Vagina (tissue), 2 donors: Measurements from ENCODE around the gene RASGRP1. TPM values are rescaled to one million over a fixed set of nuclear protein-coding genes. Genes with fewer than 3 reads are reported as not detected.

Experiments
- DNase-seq, 2 donors: peaks; one replicate each; pipeline ENCODE4 v3.0.0-alpha.2; 2017; ENCODE audit errors: extremely low spot score in 2 of 2
- H3K27ac ChIP-seq: fragments of 200-600 bp; sonication (generic); one replicate; pipeline ENCODE4 v1.5.1; 2019
- H3K27me3 ChIP-seq: fragments of 200-600 bp; sonication (generic); one replicate; pipeline ENCODE4 v1.5.1; 2019
- H3K36me3 ChIP-seq, 2 donors: fragments of 200-600 bp; sonication (generic); one replicate each; pipeline ENCODE4 v1.5.1; 2017 to 2019
- H3K4me1 ChIP-seq: fragments of 200-600 bp; sonication (generic); one replicate; pipeline ENCODE4 v1.5.1; 2019
- H3K4me3 ChIP-seq, 2 donors: fragments of 200-600 bp; sonication (generic); 1 replicate in 1 of 2; 2 replicates in 1 of 2; pipeline ENCODE4 v1.5.1; 2016 to 2019
- H3K9me3 ChIP-seq: fragments of 200-600 bp; sonication (generic); one replicate; pipeline ENCODE4 v1.5.1; 2019
- CTCF ChIP-seq, 3 experiments: fragments of 450-650 bp in 2 of 3; fragments of 200-600 bp in 1 of 3; sonication (generic) in 1 of 3; IDR thresholded peaks; one replicate each; pipeline ENCODE4 v1.5.1; 2017 to 2019; ENCODE audit warnings: antibody characterized with exemption in 3 of 3, mild to moderate bottlenecking in 2 of 3, moderate library complexity in 2 of 3
- POLR2A ChIP-seq, 2 donors: fragments of 450-650 bp; IDR thresholded peaks; one replicate each; pipeline ENCODE4 v1.6.1; 2017; ENCODE audit warnings: antibody characterized with exemption in 2 of 2, mild to moderate bottlenecking in 2 of 2, moderate library complexity in 2 of 2
- POLR2AphosphoS5 ChIP-seq, 2 donors: sonication (generic); formaldehyde crosslinking; IDR thresholded peaks; one replicate each; pipeline ENCODE4 v1.9.0; 2017; ENCODE audit warnings: antibody characterized with exemption in 2 of 2, mild to moderate bottlenecking in 2 of 2, low read depth in 1 of 2; ENCODE audit not compliant: insufficient read depth in 1 of 2
- intact Hi-C: fragments of 100-400 bp; cut with DNase I; formaldehyde crosslinking; loops from one replicate; pipeline ENCODE4 v1.15.1; 2023
- total RNA-seq: library from RNA; depleted of rRNA; stranded (reverse); fragments of >200 nt; gene quantifications from one replicate; pipeline ENCODE4 v1.2.3, GENCODE V29; 2016

The RASGRP1 gene
- total RNA-seq, 1 donor from 2014 or later = 8.8 TPM

- TF ChIP-seq POLR2AphosphoS5 (IDR thresholded peaks at IDR 0.05; ENCODE audit: insufficient read depth in 1 of 2, low read depth in 1 of 2) (no peak), POLR2A (IDR thresholded peaks at IDR 0.05) (no peak)
- intact Hi-C loops = no loop called here
- Histone ChIP-seq H3K36me3 (no peaks in the 10 kb centered on the region), H3K4me1 (no peaks in the 10 kb centered on the region), H3K4me3 (no peak overlapping the region), H3K27ac (no peak overlapping the region), H3K27me3 (no peaks in the 10 kb centered on the region), H3K9me3 (no peaks in the 10 kb centered on the region)
- no peak for DNase-seq
Measured at GRCh38 chr15:38504680-38505467, 59.7 kb downstream of the RASGRP1 start.

GRCh38 chr15:38503496-38503895 lies 61.1 kb downstream of the RASGRP1 start:
- intact Hi-C loops = no loop called here

GRCh38 chr15:38499651-38500050 lies 65.0 kb downstream of the RASGRP1 start:
- Histone ChIP-seq H3K4me1 (no peaks in the 10 kb centered on the region), H3K4me3 (no peak overlapping the region), H3K9me3 (no peaks in the 10 kb centered on the region), H3K27ac (no peak overlapping the region), H3K36me3 (no peaks in the 10 kb centered on the region), H3K27me3 (no peaks in the 10 kb centered on the region)
- no peak for DNase-seq
- intact Hi-C loops = no loop called here
- no peak for TF ChIP-seq POLR2AphosphoS5 (IDR thresholded peaks at IDR 0.05; ENCODE audit: insufficient read depth in 1 of 2, low read depth in 1 of 2)
- TF ChIP-seq POLR2A (IDR thresholded peaks at IDR 0.05) = no peak
- no peak for TF ChIP-seq CTCF (IDR thresholded peaks at IDR 0.05)

More at GRCh38 chr15:38503496-38503895, 61.1 kb downstream of the RASGRP1 start:
- Histone ChIP-seq H3K4me3 (no peak overlapping the region), H3K4me1 (no peaks in the 10 kb centered on the region), H3K27ac (no peak overlapping the region), H3K36me3 (no peaks in the 10 kb centered on the region), H3K9me3 (no peaks in the 10 kb centered on the region), H3K27me3 (no peaks in the 10 kb centered on the region)
- no peak for DNase-seq
- TF ChIP-seq CTCF (IDR thresholded peaks at IDR 0.05) (no peak), POLR2AphosphoS5 (IDR thresholded peaks at IDR 0.05; ENCODE audit: insufficient read depth in 1 of 2, low read depth in 1 of 2) (no peak), POLR2A (IDR thresholded peaks at IDR 0.05) (no peak)

GRCh38 chr15:38496151-38496550 lies 68.5 kb downstream of the RASGRP1 start:
- H3K36me3 ChIP-seq = no peaks in the 10 kb centered on the region
- no peaks in the 10 kb centered on the region for H3K27me3 ChIP-seq
- H3K4me3 ChIP-seq = no peak overlapping the region
- DNase-seq = no peak
- TF ChIP-seq CTCF (IDR thresholded peaks at IDR 0.05) (no peak), POLR2AphosphoS5 (IDR thresholded peaks at IDR 0.05; ENCODE audit: insufficient read depth in 1 of 2, low read depth in 1 of 2) (no peak)
- intact Hi-C loops = no loop called here
- no peaks in the 10 kb centered on the region for H3K9me3 ChIP-seq
- H3K4me1 ChIP-seq = no peaks in the 10 kb centered on the region
- H3K27ac ChIP-seq = no peak overlapping the region

- Histone ChIP-seq H3K27me3 (no peaks in the 10 kb centered on the region), H3K36me3 (peaks cover 0 to 11% of the 10 kb centered on the region in 2 donors), H3K27ac (no peak overlapping the region), H3K4me3 (no peak overlapping the region), H3K4me1 (no peaks in the 10 kb centered on the region), H3K9me3 (no peaks in the 10 kb centered on the region)
- no peak for DNase-seq
- no peak for TF ChIP-seq CTCF (IDR thresholded peaks at IDR 0.05)
- no peak for TF ChIP-seq POLR2AphosphoS5 (IDR thresholded peaks at IDR 0.05; ENCODE audit: insufficient read depth in 1 of 2, low read depth in 1 of 2)
- no peak for TF ChIP-seq POLR2A (IDR thresholded peaks at IDR 0.05)
- intact Hi-C loops = no loop called here
Measured at GRCh38 chr15:38490242-38490922, 74.2 kb downstream of the RASGRP1 start.
